ENCODE data around the gene CDH16.

CDH16 gene

GRCh38 chr16:66926961-66927436, 8.3 kb upstream of the CDH16 start:
- no peak for DNase-seq (ENCODE audit: low spot score)

- no peak for DNase-seq (ENCODE audit: low spot score)
These were observed 7.7 kb upstream of the CDH16 start for GRCh38 chr16:66926171-66926947.

GRCh38 chr16:66925322-66925840, 6.7 kb upstream of the CDH16 start, which contains the start of gene RRAD:
Gene RRAD, minus strand, starts transcription at chr16:66925535. Its CDS starts 356 bp downstream, at chr16:66925179.
- peak; percentile 62 for DNase-seq (ENCODE audit: low spot score)

GRCh38 chr16:66924527-66925321, 6.0 kb upstream of the CDH16 start:
- DNase-seq (ENCODE audit: low spot score): peak; percentile 80

- no peak for DNase-seq (ENCODE audit: low spot score)
These were observed 5.2 kb upstream of the CDH16 start for GRCh38 chr16:66923866-66924265.

- no peak for DNase-seq (ENCODE audit: low spot score)
These were observed 4.6 kb upstream of the CDH16 start for GRCh38 chr16:66923247-66923731.

DNA sequence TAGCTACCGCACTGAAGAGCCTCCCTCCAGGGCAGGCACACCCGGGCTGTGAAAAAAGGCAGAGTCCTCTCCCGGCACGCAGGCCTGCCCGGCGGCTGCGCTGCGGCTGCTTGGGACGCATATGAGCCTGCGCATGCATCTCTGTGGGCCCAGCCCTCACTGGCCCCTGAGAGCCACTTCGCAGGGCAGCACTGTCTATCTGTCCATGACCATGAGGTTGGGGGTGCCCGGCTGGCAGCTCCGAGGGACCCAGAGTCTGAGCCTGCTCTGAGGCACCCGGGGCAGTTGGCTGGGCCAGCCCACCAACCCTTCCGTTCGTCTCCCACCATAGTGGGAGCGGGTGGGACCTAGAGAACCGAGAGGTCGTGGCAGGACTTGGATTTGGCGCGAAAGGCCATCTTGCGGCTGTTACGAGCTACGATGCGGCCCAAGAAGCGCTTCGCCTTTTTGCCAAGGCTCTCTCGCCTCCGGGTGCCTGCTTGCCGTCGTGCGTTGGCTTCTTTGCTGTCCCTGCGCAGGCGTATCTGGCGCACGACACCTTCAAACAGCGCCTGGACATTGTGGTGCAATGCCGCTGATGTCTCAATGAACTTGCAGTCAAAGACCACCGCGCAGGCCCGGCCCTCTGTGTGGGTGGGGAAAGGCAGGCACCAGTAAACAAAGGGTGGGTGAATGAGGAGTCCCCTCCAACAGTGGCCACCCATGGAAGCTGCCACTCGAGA, 3.2 kb upstream of the CDH16 start:
- no peak for DNase-seq (ENCODE audit: low spot score)

DNA sequence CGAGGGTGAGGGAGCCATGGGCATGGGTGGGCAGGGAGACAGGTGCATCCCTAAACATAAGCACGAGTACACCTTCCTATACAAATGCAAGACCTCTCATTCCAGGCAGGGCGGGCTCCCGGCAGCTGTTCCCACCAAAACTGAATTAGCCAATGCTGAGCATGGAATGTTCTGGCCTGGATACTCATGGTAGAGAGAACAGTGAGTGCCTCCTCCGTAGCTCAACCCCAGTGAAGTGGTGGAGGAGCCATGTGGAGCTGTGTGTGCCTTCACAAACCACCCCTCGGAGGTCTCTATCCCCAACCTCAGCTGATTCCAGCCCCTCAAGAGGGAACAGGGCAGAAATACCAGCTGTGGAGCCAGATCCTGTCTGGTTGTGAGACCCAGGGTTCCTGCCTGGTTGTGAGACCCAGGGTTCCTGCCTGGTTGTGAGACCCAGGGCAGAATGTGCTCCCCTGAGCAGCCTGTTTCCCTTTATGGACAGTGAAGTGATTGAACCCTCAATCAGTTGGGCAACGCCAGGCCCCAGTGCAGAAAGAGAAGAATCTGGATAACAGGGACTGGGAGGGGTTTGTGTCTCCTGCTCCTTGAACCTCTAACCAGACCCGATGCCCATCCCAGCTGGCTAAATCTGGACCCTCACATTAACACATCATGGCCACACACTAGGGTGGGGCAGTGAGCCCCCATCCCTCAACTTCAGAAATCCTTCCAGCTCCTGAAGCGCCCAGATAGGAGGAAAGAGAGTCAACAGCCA, 2.4 kb upstream of the CDH16 start:
- no peak for DNase-seq (ENCODE audit: low spot score)

- DNase-seq (ENCODE audit: low spot score): no peak
These were observed 1.6 kb upstream of the CDH16 start for GRCh38 chr16:66920299-66920590.

DNA sequence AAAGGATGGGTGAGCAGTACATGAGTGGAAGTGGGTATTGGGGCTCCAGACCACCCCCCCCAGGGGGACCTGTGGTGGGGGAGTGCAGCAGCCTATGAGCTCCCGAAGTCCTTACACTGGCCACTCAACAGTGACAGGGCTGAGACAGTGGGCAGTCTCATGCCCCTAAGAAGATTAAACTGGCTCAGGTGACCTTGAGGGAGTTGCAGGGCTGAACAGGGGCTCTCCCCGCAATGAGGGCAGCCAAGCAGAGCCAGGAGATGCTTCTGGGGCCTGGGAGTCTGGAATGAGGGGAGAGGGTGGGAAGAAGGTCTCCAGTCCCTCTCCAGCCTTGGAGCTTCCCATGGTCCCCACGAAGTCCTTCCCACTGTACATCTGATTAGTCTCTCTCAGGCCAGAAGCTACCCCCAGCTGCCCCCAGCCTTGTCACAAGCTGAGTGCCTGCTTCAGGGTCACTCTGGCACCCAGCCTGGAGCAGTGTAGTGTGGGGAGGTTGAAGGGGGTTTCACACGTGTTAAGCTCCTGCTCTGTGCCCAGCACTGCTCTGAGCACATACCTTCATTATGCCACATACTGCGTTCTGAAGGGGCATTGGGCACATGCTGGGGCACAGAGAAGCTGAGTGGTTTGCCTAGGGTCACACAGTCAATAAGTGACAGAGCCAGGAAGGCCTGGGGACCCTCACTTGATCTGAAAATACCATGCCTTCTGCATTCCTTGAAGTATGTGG, 1.0 kb upstream of the CDH16 start:
- no peak for DNase-seq (ENCODE audit: low spot score)

GRCh38 chr16:66918355-66918754, 330 bp downstream of the CDH16 start:
- no peak for DNase-seq (ENCODE audit: low spot score)

DNA sequence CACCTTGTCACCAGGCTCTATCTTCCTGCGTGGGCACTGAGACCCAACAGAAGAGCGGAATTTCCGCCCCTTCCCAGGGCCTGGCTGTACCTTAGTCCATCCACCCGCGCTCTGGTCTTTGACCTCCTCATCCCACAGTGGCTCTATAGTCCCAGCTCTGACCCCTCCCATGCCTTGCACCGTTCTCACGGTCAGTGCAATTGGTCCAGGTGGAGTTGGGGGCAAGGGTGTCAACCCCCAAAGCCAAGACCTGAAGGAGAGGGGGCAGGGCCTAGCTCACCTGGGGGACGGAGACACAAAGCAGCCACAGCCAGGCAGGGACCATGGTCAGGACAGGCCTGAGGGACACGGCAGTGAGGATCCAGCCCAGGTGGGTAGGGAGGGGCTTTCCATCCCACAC, 944 bp downstream of the CDH16 start:
- no peak for DNase-seq (ENCODE audit: low spot score)

DNA sequence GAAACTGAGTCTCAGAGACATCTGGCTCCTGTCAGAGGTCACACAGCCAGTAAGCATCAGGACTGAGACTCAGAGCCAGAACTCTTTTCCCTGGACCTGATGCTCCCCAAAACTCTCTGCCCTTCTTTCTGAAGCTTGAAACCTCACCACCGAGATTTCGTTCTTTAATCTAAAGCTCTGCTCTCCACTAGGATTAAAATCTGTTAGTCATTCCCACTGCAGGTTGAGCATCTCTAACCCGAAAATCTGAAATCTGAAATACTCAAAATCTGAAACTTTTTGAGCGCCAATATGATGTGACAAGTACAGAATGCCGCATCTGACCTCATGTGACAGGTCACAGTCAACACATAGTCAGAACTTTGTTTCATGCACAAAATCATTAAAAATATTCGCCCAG, 2.2 kb downstream of the CDH16 start:
- DNase-seq (ENCODE audit: low spot score): no peak

- no peak for DNase-seq (ENCODE audit: low spot score)
These were observed 3.6 kb downstream of the CDH16 start for GRCh38 chr16:66915041-66915440.

DNA sequence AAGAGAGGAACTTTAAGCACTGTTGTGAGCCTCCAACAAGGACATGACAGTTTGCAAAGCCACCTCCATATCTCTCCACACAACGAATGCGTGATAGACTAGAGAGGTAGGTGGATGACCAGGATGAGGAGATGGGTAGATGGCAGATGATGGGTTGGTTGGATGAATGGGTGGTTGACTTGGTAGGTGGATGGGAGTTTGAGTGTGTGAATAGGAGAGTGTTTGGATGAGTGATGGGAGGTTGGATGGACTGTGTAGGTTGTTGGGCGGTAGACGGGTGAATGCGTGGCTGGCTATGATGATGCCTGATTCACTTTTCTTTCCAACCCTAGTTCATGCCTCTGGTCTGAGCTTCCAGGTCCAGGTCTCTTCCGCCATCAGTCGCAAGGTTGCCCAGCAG, 4.1 kb downstream of the CDH16 start:
- no peak for DNase-seq (ENCODE audit: low spot score)

- DNase-seq (ENCODE audit: low spot score): no peak
These were observed 5.0 kb downstream of the CDH16 start for GRCh38 chr16:66913711-66914110.

GRCh38 chr16:66913081-66913480, 5.6 kb downstream of the CDH16 start:
- no peak for DNase-seq (ENCODE audit: low spot score)

- no peak for DNase-seq (ENCODE audit: low spot score)
These were observed 6.9 kb downstream of the CDH16 start for GRCh38 chr16:66911801-66912200.

DNA sequence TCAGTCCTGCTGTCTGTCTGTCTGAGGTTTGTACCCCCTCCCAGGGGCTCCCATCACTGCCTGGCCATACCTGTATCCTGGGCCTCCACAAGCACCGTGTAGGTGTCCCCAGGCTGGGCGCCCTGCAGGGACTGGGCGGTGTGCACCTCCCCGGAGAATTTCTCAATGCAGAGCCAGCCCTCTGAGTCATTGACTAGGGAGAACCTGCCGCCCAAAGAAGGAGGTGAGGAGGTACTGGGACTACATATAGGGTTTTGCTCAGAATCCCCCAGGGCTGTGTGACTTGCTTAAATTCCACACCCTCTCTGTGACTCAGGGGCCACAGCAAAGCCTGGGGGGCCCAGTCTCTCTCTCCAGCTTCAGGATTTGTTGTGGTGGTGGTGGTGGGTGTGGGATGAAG, 7.6 kb downstream of the CDH16 start:
- no peak for DNase-seq (ENCODE audit: low spot score)

DNA sequence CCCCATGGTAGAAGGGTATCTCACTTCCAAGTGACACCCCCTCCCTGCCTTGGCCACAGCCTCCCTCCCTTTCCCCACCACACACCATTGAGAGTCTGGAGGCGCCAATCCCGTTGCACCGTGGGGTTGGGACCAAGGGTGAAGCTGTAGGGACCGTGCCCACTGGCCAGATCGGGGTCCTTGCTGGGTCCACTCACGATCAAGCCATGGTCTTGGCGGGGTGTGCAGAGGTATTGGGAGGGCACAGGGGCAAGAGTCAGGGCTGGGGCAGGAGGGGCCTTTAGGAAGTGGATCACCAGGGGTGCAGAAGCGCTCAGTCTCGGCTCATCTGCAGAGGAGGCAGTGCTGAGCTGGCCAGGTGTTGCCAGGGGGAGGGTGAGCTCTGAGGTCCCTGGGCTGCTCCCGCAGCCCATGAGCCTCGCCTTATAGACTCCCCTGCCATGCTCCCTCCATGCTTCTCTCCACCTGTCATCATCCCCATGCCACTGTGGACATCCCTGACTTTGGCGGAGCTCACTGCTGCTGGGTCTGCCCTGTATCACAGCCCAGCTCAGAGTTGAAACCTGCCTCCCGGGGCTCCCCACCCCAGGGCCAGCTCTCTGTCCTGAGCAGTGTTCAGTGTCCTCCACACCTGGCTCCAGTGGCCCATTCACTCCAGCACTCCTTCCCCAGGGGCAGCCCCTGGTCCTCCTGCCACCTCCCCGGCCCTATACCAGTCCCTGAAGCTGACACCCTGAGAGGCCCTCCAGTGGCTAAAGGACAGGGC, 8.3 kb downstream of the CDH16 start:
- DNase-seq (ENCODE audit: low spot score): no peak

Measured in ecto neural progenitor cell (in vitro differentiated cells).